Breast epithelium (tissue), 3 donors: ENCODE results near the gene RNF8.

Experiments
- CTCF ChIP-seq, 3 donors: fragments of 450-650 bp; IDR thresholded peaks; one replicate each; pipeline ENCODE4 v1.5.1; 2016 to 2017; ENCODE audit warnings: antibody characterized with exemption in 3 of 3, mild to moderate bottlenecking in 3 of 3, moderate library complexity in 3 of 3
- POLR2A ChIP-seq: fragments of 450-650 bp; IDR thresholded peaks from one replicate; pipeline ENCODE4 v1.6.1; 2016; ENCODE audit warnings: antibody characterized with exemption, mild to moderate bottlenecking, moderate library complexity
- POLR2AphosphoS5 ChIP-seq, 3 donors: sonication (generic); formaldehyde crosslinking; IDR thresholded peaks; one replicate each; pipeline ENCODE4 v1.6.1; 2017; ENCODE audit warnings: antibody characterized with exemption in 3 of 3

DNA sequence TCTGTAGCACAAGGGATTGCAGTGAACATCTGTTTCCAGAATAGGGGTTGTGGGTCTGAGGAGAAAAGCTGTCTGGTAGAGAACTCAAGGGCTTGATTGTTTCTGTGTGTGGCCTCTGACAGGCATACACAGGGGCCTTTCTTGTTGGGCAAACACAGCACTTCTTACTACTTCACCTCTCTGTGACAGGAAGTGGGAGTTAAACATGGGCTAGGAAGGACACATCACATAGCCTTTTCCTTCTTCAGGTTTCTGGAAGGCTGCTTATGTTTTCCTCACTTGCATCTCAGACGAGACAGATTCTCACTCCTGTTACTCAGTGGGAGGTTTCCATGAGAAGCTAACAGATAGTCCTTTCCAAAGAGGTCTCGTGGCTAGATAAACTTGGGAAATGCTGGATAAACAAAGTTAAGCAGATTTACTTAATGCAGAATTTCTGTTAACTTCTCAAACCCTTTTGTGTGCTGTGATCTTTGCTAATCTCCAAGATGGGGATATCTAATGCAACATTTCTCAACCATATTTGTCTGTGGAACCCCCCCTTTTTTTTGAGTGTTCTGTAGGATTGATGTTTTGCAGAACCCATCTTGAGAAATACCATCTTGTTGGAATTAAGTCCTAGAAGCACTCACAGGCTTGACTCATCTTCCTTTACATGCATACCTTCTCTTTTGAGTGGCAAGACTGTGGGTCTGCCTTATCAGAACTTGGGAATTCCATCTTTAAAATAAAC is 41.9 kb upstream of the RNF8 start:
- no peak for TF ChIP-seq CTCF (IDR thresholded peaks at IDR 0.05)
- no peak for TF ChIP-seq POLR2A
- no peak for TF ChIP-seq POLR2AphosphoS5 (IDR thresholded peaks at IDR 0.05)
